ENCODE data around the gene TCF7L2. TPM values are rescaled to one million over a fixed set of nuclear protein-coding genes. Genes with fewer than 3 reads are reported as not detected.

The TCF7L2 gene
- total and polyA plus RNA-seq, 9 of the 15 experiments (the other 6 are each of a cell fraction or from before 2014, with no cell fraction given), result 0.32 to 2.8 (median 0.92) TPM

- no peak overlapping the region for H3K4me3 ChIP-seq
- CTCF ChIA-PET (ENCODE audit: low intra/inter-chr PET ratio), result no interaction called here
These were observed 30.3 kb upstream of the TCF7L2 start for GRCh38 chr10:112919721-112920120.

More at GRCh38 chr10:112919721-112920120, 30.3 kb upstream of the TCF7L2 start:
- FAIRE-seq (no peak), ATAC-seq (no peak), DNase-seq (ENCODE audit: extremely low read depth in 1 of 4, low spot score in 3 of 4) (no peak)
- no peaks in the 10 kb centered on the region for H4K20me1 ChIP-seq (replicated peaks; ENCODE audit: control insufficient read depth, insufficient read depth, low read length)
- WGBS (ENCODE audit: insufficient coverage, low coverage, missing lambda C conversion rate), result 1% methylated on average over 6 of the region's 7 CpGs
- in situ Hi-C loops (cut with MboI), result no loop called here
- H3K4me2 ChIP-seq (ENCODE audit: insufficient read depth, low read length), result no peak overlapping the region
- H3K79me2 ChIP-seq (ENCODE audit: control insufficient read depth, insufficient read depth, low read length), result no peaks in the 10 kb centered on the region
- BruUV-seq (replicated peaks), result no TSS peak
- H3K4me1 ChIP-seq (replicated peaks in 1 of 2; ENCODE audit: control insufficient read depth in 2 of 2, insufficient read depth in 2 of 2, low read length in 2 of 2), result no peaks in the 10 kb centered on the region; a peak in 2 of 5 replicates
- no peak overlapping the region for H3K9ac ChIP-seq (ENCODE audit: insufficient read depth in 1 of 2, low read depth in 2 of 2, low read length in 2 of 2)
- no peak overlapping the region for H2AFZ ChIP-seq (ENCODE audit: low read depth, low read length)
- POLR2A ChIA-PET, result no interaction called here
- intact Hi-C loops (cut with micrococcal nuclease), result no loop called here
- H3K27ac ChIP-seq (ENCODE audit: extremely low read depth, low read depth, low read length), result no peak overlapping the region
- H3K9me3 ChIP-seq (replicated peaks; ENCODE audit: control insufficient read depth, insufficient read depth, low read depth, low read length), result no peaks in the 10 kb centered on the region
- no peaks in the 10 kb centered on the region for H3K36me3 ChIP-seq (ENCODE audit: control insufficient read depth, insufficient read depth, low read length)
- no peaks in the 10 kb centered on the region for H3K9me1 ChIP-seq (ENCODE audit: control insufficient read depth, insufficient read depth, low read length)
- TF ChIP-seq SOX6 (IDR thresholded peaks at IDR 0.05) (no peak), HMGN3 (IDR thresholded peaks at IDR 0.05; ENCODE audit: borderline replicate concordance, extremely low read depth, insufficient read length, low read depth, low read length) (no peak), DPF2 (IDR thresholded peaks at IDR 0.05) (no peak), YY1 (IDR thresholded peaks at IDR 0.05; ENCODE audit: borderline replicate concordance in 1 of 3, control insufficient read depth in 1 of 3, extremely low read depth in 1 of 3, insufficient read depth in 3 of 3, insufficient read length in 1 of 3, insufficient replicate concordance in 2 of 3, low read depth in 1 of 3, low read length in 2 of 3) (no peak), NFXL1 (CRISPR knock-in tag; IDR thresholded peaks at IDR 0.05) (no peak), ILK (tag; IDR thresholded peaks at IDR 0.05; ENCODE audit: borderline replicate concordance, low read depth) (no peak), SAFB2 (IDR thresholded peaks at IDR 0.05; ENCODE audit: borderline replicate concordance, low read depth, low read length, severe bottlenecking) (no peak), SMARCA4 (IDR thresholded peaks at IDR 0.05) (no peak), ERF (CRISPR knock-in tag; IDR thresholded peaks at IDR 0.05) (no peak), NFRKB (IDR thresholded peaks at IDR 0.05; ENCODE audit: low read depth) (no peak)
- TF ChIP-seq, protein P1, sequence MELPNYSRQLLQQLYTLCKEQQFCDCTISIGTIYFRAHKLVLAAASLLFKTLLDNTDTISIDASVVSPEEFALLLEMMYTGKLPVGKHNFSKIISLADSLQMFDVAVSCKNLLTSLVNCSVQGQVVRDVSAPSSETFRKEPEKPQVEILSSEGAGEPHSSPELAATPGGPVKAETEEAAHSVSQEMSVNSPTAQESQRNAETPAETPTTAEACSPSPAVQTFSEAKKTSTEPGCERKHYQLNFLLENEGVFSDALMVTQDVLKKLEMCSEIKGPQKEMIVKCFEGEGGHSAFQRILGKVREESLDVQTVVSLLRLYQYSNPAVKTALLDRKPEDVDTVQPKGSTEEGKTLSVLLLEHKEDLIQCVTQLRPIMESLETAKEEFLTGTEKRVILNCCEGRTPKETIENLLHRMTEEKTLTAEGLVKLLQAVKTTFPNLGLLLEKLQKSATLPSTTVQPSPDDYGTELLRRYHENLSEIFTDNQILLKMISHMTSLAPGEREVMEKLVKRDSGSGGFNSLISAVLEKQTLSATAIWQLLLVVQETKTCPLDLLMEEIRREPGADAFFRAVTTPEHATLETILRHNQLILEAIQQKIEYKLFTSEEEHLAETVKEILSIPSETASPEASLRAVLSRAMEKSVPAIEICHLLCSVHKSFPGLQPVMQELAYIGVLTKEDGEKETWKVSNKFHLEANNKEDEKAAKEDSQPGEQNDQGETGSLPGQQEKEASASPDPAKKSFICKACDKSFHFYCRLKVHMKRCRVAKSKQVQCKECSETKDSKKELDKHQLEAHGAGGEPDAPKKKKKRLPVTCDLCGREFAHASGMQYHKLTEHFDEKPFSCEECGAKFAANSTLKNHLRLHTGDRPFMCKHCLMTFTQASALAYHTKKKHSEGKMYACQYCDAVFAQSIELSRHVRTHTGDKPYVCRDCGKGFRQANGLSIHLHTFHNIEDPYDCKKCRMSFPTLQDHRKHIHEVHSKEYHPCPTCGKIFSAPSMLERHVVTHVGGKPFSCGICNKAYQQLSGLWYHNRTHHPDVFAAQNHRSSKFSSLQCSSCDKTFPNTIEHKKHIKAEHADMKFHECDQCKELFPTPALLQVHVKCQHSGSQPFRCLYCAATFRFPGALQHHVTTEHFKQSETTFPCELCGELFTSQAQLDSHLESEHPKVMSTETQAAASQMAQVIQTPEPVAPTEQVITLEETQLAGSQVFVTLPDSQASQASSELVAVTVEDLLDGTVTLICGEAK (IDR thresholded peaks at IDR 0.05), result no peak
- TF ChIP-seq, protein P1 (CRISPR knock-in tag; IDR thresholded peaks at IDR 0.05), result no peak
- TF ChIP-seq, protein P2, sequence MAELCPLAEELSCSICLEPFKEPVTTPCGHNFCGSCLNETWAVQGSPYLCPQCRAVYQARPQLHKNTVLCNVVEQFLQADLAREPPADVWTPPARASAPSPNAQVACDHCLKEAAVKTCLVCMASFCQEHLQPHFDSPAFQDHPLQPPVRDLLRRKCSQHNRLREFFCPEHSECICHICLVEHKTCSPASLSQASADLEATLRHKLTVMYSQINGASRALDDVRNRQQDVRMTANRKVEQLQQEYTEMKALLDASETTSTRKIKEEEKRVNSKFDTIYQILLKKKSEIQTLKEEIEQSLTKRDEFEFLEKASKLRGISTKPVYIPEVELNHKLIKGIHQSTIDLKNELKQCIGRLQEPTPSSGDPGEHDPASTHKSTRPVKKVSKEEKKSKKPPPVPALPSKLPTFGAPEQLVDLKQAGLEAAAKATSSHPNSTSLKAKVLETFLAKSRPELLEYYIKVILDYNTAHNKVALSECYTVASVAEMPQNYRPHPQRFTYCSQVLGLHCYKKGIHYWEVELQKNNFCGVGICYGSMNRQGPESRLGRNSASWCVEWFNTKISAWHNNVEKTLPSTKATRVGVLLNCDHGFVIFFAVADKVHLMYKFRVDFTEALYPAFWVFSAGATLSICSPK (IDR thresholded peaks at IDR 0.05; ENCODE audit: borderline replicate concordance), result no peak
- no peaks in the 10 kb centered on the region for H3K27me3 ChIP-seq (ENCODE audit: control insufficient read depth in 2 of 2, insufficient read depth in 2 of 2, low read length in 2 of 2)
